SK-N-SH treated with all-trans-retinoic acid at 6 μM for 48 hours (cell line): ENCODE data around the gene TOGARAM1.

Source experiments
- CREB5 ChIP-seq: fragments of 250-450 bp; sonication (Bioruptor Pico); IDR thresholded peaks from 2 replicates; pipeline ENCODE4 v1.5.1; 2020; ENCODE audit warnings: low read depth, mild to moderate bottlenecking, moderate library complexity
- CSDC2 ChIP-seq: fragments of 250-450 bp; sonication (Bioruptor Pico); IDR thresholded peaks from 2 replicates; pipeline ENCODE4 v1.5.0; 2020; ENCODE audit warnings: mild to moderate bottlenecking, moderate library complexity
- ESRRG ChIP-seq: fragments of 250-450 bp; sonication (Bioruptor Pico); IDR thresholded peaks from 2 replicates; pipeline ENCODE4 v1.6.1; 2021; ENCODE audit warnings: mild to moderate bottlenecking
- GLIS3 ChIP-seq: fragments of 250-450 bp; sonication (Bioruptor Pico); IDR thresholded peaks from 2 replicates; pipeline ENCODE4 v1.5.0; 2020; ENCODE audit warnings: mild to moderate bottlenecking, moderate library complexity
- RARB ChIP-seq: fragments of 250-450 bp; sonication (Bioruptor Pico); IDR thresholded peaks from 2 replicates; pipeline ENCODE4 v1.8.0; 2021; ENCODE audit warnings: mild to moderate bottlenecking, moderate library complexity
- SNAI2 ChIP-seq: fragments of 250-450 bp; sonication (Bioruptor Pico); IDR thresholded peaks from 2 replicates; pipeline ENCODE4 v1.5.0; 2020; ENCODE audit warnings: mild to moderate bottlenecking, moderate library complexity
- TCF4 ChIP-seq: fragments of 250-450 bp; sonication (Bioruptor Pico); IDR thresholded peaks from 2 replicates; pipeline ENCODE4 v1.8.0; 2021; ENCODE audit warnings: mild to moderate bottlenecking, moderate library complexity, borderline replicate concordance
- TSHZ2 ChIP-seq: fragments of 250-450 bp; sonication (Bioruptor Pico); IDR thresholded peaks from 2 replicates; pipeline ENCODE4 v1.5.0; 2020; ENCODE audit warnings: mild to moderate bottlenecking, moderate library complexity
- ZFP3 ChIP-seq: fragments of 250-450 bp; sonication (Bioruptor Pico); IDR thresholded peaks from 2 replicates; pipeline ENCODE4 v1.5.0; 2020; ENCODE audit warnings: mild to moderate bottlenecking, moderate library complexity
- ZFP30 ChIP-seq: fragments of 450-650 bp; formaldehyde crosslinking; IDR thresholded peaks from 2 replicates; pipeline ENCODE4 v1.5.0; 2022; ENCODE audit warnings: mild to moderate bottlenecking, moderate library complexity
- ZNF565 ChIP-seq: fragments of 450-650 bp; formaldehyde crosslinking; conservative IDR thresholded peaks from 2 replicates; pipeline ENCODE4 v1.5.0; 2020; ENCODE audit warnings: low read depth, mild to moderate bottlenecking, moderate library complexity
- ZNF70 ChIP-seq: fragments of 450-650 bp; formaldehyde crosslinking; IDR thresholded peaks from 2 replicates; pipeline ENCODE4 v1.5.0; 2020; ENCODE audit warnings: mild to moderate bottlenecking, moderate library complexity
- TF ChIP-seq, protein P1 (sequence below): fragments of 250-450 bp; sonication (Bioruptor Pico); IDR thresholded peaks from 2 replicates; pipeline ENCODE4 v1.8.0; 2020; ENCODE audit warnings: mild to moderate bottlenecking, moderate library complexity, borderline replicate concordance

DNA sequence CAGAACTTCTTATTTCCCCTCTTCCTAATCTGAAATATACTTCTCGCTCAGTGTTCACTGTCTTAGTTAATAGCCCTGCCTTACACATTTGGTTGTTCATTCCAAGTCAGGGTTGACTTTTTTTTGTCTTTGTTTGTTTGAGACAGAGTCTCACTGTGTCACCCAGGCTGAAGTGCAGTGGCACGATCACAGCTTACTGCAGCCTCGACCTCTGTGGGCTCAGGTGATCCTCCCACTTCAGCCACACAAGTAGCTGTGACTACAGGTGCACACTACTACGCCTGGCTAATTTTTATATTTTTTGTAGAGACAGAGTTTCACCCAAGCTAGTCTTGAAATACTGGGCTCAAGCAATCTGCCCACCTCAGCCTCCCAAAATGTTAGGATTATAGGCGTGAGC is 79.7 kb downstream of the TOGARAM1 start:
- no peak for TF ChIP-seq SNAI2 (CRISPR knock-in tag)
- TF ChIP-seq, protein P1, sequence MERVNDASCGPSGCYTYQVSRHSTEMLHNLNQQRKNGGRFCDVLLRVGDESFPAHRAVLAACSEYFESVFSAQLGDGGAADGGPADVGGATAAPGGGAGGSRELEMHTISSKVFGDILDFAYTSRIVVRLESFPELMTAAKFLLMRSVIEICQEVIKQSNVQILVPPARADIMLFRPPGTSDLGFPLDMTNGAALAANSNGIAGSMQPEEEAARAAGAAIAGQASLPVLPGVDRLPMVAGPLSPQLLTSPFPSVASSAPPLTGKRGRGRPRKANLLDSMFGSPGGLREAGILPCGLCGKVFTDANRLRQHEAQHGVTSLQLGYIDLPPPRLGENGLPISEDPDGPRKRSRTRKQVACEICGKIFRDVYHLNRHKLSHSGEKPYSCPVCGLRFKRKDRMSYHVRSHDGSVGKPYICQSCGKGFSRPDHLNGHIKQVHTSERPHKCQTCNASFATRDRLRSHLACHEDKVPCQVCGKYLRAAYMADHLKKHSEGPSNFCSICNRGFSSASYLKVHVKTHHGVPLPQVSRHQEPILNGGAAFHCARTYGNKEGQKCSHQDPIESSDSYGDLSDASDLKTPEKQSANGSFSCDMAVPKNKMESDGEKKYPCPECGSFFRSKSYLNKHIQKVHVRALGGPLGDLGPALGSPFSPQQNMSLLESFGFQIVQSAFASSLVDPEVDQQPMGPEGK (CRISPR knock-in tag), result no peak
- TF ChIP-seq TSHZ2 (CRISPR knock-in tag), result no peak
- no peak for TF ChIP-seq ZFP30
- no peak for TF ChIP-seq RARB (CRISPR knock-in tag)
- TF ChIP-seq ZFP3 (CRISPR knock-in tag), result no peak
- TF ChIP-seq GLIS3 (CRISPR knock-in tag), result no peak
- no peak for TF ChIP-seq ESRRG
- TF ChIP-seq TCF4 (CRISPR knock-in tag), result no peak
- no peak for TF ChIP-seq ZNF565 (CRISPR knock-in tag)
- TF ChIP-seq CREB5 (CRISPR knock-in tag), result no peak
- no peak for TF ChIP-seq ZNF70 (CRISPR knock-in tag)
- TF ChIP-seq CSDC2 (CRISPR knock-in tag), result no peak
